Endothelial cell of umbilical vein (primary cell): ENCODE results near the gene GPHA2. TPM values are rescaled to one million over a fixed set of nuclear protein-coding genes. Genes with fewer than 3 reads are reported as not detected.

Experiments
- BruUV-seq: library from RNA; stranded (reverse); fragments of 400-500 nt; replicated peaks from 2 replicates; lab custom pipeline; 2021; lab: Mats Ljungman, UMichigan
- CTCF ChIA-PET: fragments of 300-600, 350-600 bp; sonication (Branson Sonifier 250); formaldehyde crosslinking; loops from one replicate; lab custom pipeline; 2021; ENCODE audit warnings: antibody characterized with exemption, inconsistent platforms; lab: Charles Lee
- POLR2A ChIA-PET: fragments of 300-600, 350-600 bp; sonication (Branson Sonifier 250); formaldehyde crosslinking; loops from one replicate; lab custom pipeline; 2021; ENCODE audit warnings: antibody characterized with exemption, inconsistent platforms; lab: Charles Lee
- DNase-seq: peaks from one replicate; pipeline ENCODE4 v3.0.0-alpha.2; 2011; ENCODE audit warnings: low read depth, low spot score
- FAIRE-seq: peaks from 2 replicates; lab custom pipeline; 2011; peaks lifted over from hg19 to GRCh38; lab: Jason Lieb, UNC
- H2AFZ ChIP-seq: 2 replicates; pipeline ENCODE4 v1.6.0; 2012; ENCODE audit warnings: low read depth, low read length, control low read depth, inconsistent platforms
- H3K27ac ChIP-seq: 2 replicates; pipeline ENCODE4 v1.5.1; 2011; ENCODE audit warnings: low read depth, mild to moderate bottlenecking, control low read depth, low read length, moderate library complexity; ENCODE audit not compliant: insufficient read depth
- H3K27me3 ChIP-seq, 2 experiments: 2 replicates each; pipeline versions ENCODE4 v1.6.0 to v1.6.1; 2011; ENCODE audit warnings: low read length in 2 of 2, mixed read lengths in 1 of 2; ENCODE audit not compliant: control insufficient read depth in 2 of 2, insufficient read depth in 2 of 2
- H3K36me3 ChIP-seq, 2 experiments: 2 replicates in 1 of 2; 3 replicates in 1 of 2; pipeline ENCODE4 v1.5.1; 2011; ENCODE audit warnings: low read length in 2 of 2, mild to moderate bottlenecking in 1 of 2, moderate library complexity in 1 of 2; ENCODE audit not compliant: control insufficient read depth in 2 of 2, insufficient read depth in 2 of 2; ENCODE audit errors: extremely low read depth in 1 of 2
- H3K4me1 ChIP-seq: 3 replicates; pipeline ENCODE4 v1.5.1; 2011; ENCODE audit warnings: mild to moderate bottlenecking, low read length; ENCODE audit not compliant: control insufficient read depth, insufficient read depth; ENCODE audit errors: extremely low read depth
- H3K4me2 ChIP-seq: 2 replicates; pipeline ENCODE4 v1.6.1; 2011; ENCODE audit warnings: low read length, control low read depth, mixed read lengths; ENCODE audit not compliant: insufficient read depth
- H3K4me3 ChIP-seq, 3 experiments: fragments of 200-600 bp in 1 of 3; sonication (generic), shearing (Covaris generic) in 1 of 3; replicated peaks in 1 of 3; 2 replicates each; pipeline ENCODE4 v1.5.1; 2011 to 2016; ENCODE audit warnings: control low read depth in 3 of 3, low read length in 3 of 3, mild to moderate bottlenecking in 2 of 3, inconsistent platforms in 1 of 3, low read depth in 1 of 3, moderate library complexity in 1 of 3; ENCODE audit not compliant: insufficient read depth in 1 of 3
- H3K79me2 ChIP-seq: 2 replicates; pipeline ENCODE4 v1.6.0; 2012; ENCODE audit warnings: low read length, inconsistent platforms; ENCODE audit not compliant: control insufficient read depth, insufficient read depth
- H3K9ac ChIP-seq: replicated peaks from 2 replicates; pipeline ENCODE3; 2011; ENCODE audit warnings: low read length, control low read depth; ENCODE audit not compliant: insufficient read depth; ENCODE audit errors: extremely low read depth
- H3K9me1 ChIP-seq: replicated peaks from 3 replicates; pipeline ENCODE4 v1.6.0; 2011; ENCODE audit warnings: mild to moderate bottlenecking, low read length; ENCODE audit not compliant: control insufficient read depth, insufficient read depth; ENCODE audit errors: extremely low read depth
- H3K9me3 ChIP-seq: replicated peaks from 2 replicates; pipeline ENCODE4 v1.5.1; 2012; ENCODE audit warnings: low read length, inconsistent platforms; ENCODE audit not compliant: control insufficient read depth, insufficient read depth
- H4K20me1 ChIP-seq: replicated peaks from 2 replicates; pipeline ENCODE3; 2011; ENCODE audit warnings: mild to moderate bottlenecking, low read length; ENCODE audit not compliant: control insufficient read depth, insufficient read depth; ENCODE audit errors: extremely low read depth
- EZH2 ChIP-seq: IDR thresholded peaks from 2 replicates; pipeline ENCODE4 v1.6.1; 2012; ENCODE audit warnings: borderline replicate concordance, low read depth, mild to moderate bottlenecking, moderate library complexity, low read length, inconsistent platforms; ENCODE audit not compliant: severe bottlenecking
- FOS ChIP-seq: IDR thresholded peaks from 2 replicates; pipeline ENCODE4 v1.6.1; 2011; ENCODE audit warnings: mild to moderate bottlenecking, low read length, moderate library complexity, borderline replicate concordance; ENCODE audit not compliant: insufficient read depth
- GATA2 ChIP-seq: IDR thresholded peaks from 2 replicates; pipeline ENCODE4 v1.7.0; 2011; ENCODE audit warnings: low read depth, mild to moderate bottlenecking, moderate library complexity, mixed read lengths, low read length; ENCODE audit not compliant: insufficient read length, insufficient read depth
- JUN ChIP-seq: IDR thresholded peaks from 2 replicates; pipeline ENCODE4 v1.6.1; 2011; ENCODE audit warnings: borderline replicate concordance, low read depth; ENCODE audit not compliant: insufficient read length, insufficient read depth
- MYC ChIP-seq: IDR thresholded peaks from one replicate; pipeline ENCODE4 v1.6.1; 2011; ENCODE audit warnings: mild to moderate bottlenecking, low read depth, low read length
- POLR2A ChIP-seq: IDR thresholded peaks from 2 replicates; pipeline ENCODE4 v1.6.1; 2012; ENCODE audit warnings: low read depth, mild to moderate bottlenecking, control low read depth, low read length
- POLR2AphosphoS5 ChIP-seq: IDR thresholded peaks from 2 replicates; pipeline ENCODE4 v1.6.1; 2012; ENCODE audit warnings: low read depth, mild to moderate bottlenecking, control low read depth, low read length, moderate library complexity; ENCODE audit not compliant: insufficient read depth
- dilution Hi-C: fragments of 300-500 bp; cut with MboI; formaldehyde crosslinking; loops from one replicate; pipeline ENCODE4 v1.15.0; 2019; ENCODE audit warnings: low sequenced_read_pairs; ENCODE audit not compliant: extremely low pct_ligation_motif_present
- intact Hi-C: fragments of 100-400 bp; cut with micrococcal nuclease; formaldehyde crosslinking; loops from one replicate; pipeline ENCODE4 v1.10.0; 2022
- polyA plus RNA-seq, 4 experiments: library from polyadenylated mRNA; depleted of rRNA in 3 of 4; stranded (reverse) in 3 of 4; unstranded in 1 of 4; fragments of >200 nt; gene quantifications; 2 replicates each; pipeline versions ENCODE4 v1.2.1 to v1.2.3, GENCODE V29; 2011 to 2012; ENCODE audit warnings: missing spikeins in 1 of 4
- total RNA-seq: library from RNA; stranded (reverse); gene quantifications from 2 replicates; pipeline ENCODE4 v1.2.3, GENCODE V29; 2021
- TF ChIP-seq, protein P1 (sequence below), 2 donors: IDR thresholded peaks; 1 replicate in 1 of 2; 2 replicates in 1 of 2; pipeline ENCODE4 v1.5.1; 2011; ENCODE audit warnings: low read length in 2 of 2, mild to moderate bottlenecking in 2 of 2, moderate library complexity in 2 of 2, control low read depth in 1 of 2, inconsistent platforms in 1 of 2, low read depth in 1 of 2; ENCODE audit not compliant: insufficient read depth in 1 of 2; ENCODE audit errors: extremely low read depth in 1 of 2
- TF ChIP-seq, protein P2 (sequence below): IDR thresholded peaks from 2 replicates; pipeline ENCODE4 v1.6.1; 2011; ENCODE audit not compliant: insufficient read depth, insufficient read length

The GPHA2 gene
- total and polyA plus RNA-seq, 2 donors (not counting 3 experiments of a cell fraction or from before 2014, with no cell fraction given), result not detected

DNA sequence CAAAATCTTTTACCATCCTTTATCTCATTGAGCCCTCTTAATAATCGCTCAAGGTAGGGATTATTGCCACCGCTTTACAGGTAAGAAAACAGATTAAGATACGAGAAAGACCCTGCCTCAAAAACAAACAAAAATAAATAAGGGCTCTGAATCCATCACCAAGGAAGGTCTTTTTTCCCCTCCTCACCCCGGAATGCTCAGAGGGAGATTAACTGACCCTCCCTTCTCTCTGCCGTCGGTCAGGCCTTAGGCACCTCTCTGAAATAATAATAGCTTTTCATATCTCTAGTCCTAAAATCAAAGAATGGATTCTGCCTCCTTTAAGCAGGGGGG is 18.1 kb downstream of the GPHA2 start:
- H3K9me3 ChIP-seq, result no peaks in the 10 kb centered on the region
- H3K27ac ChIP-seq, result peak overlapping the region; percentile 49
- peaks cover 0 to 13% of the 10 kb centered on the region in 2 experiments for H3K36me3 ChIP-seq
- H3K9me1 ChIP-seq, result no peaks in the 10 kb centered on the region
- H4K20me1 ChIP-seq, result no peaks in the 10 kb centered on the region
- CTCF ChIA-PET, result interaction anchor here (0.6 to 5.6 kb wide), 8 partner anchors 9 to 108 kb away, joined by 3 to 34 read pairs (median 4); partner anchors contain the start of genes ARL2 and BATF2
- dilution Hi-C loops, result no loop called here
- POLR2A ChIA-PET, result no interaction called here
- peak overlapping the region; percentile 85 for H2AFZ ChIP-seq
- FAIRE-seq (no peak), DNase-seq (no peak)
- H3K4me2 ChIP-seq, result peak overlapping the region; percentile 95
- peak overlapping the region; percentile 10 to 72 (median 29) for H3K4me3 ChIP-seq
- intact Hi-C loops, result loop anchor here (1.0 to 5.0 kb wide), 7 partner anchors 39 to 195 kb away; partner anchors contain the start of genes ARL2, BATF2, EHD1 and MAJIN
- no peak for TF ChIP-seq POLR2A
- TF ChIP-seq JUN, result no peak
- TF ChIP-seq, protein P1, sequence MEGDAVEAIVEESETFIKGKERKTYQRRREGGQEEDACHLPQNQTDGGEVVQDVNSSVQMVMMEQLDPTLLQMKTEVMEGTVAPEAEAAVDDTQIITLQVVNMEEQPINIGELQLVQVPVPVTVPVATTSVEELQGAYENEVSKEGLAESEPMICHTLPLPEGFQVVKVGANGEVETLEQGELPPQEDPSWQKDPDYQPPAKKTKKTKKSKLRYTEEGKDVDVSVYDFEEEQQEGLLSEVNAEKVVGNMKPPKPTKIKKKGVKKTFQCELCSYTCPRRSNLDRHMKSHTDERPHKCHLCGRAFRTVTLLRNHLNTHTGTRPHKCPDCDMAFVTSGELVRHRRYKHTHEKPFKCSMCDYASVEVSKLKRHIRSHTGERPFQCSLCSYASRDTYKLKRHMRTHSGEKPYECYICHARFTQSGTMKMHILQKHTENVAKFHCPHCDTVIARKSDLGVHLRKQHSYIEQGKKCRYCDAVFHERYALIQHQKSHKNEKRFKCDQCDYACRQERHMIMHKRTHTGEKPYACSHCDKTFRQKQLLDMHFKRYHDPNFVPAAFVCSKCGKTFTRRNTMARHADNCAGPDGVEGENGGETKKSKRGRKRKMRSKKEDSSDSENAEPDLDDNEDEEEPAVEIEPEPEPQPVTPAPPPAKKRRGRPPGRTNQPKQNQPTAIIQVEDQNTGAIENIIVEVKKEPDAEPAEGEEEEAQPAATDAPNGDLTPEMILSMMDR (IDR thresholded peaks at IDR 0.05; ENCODE audit: extremely low read depth in 1 of 2, insufficient read depth in 1 of 2, low read depth in 1 of 2, low read length in 2 of 2), result no peak
- TF ChIP-seq, protein P2, sequence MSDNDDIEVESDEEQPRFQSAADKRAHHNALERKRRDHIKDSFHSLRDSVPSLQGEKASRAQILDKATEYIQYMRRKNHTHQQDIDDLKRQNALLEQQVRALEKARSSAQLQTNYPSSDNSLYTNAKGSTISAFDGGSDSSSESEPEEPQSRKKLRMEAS, result no peak
- TF ChIP-seq POLR2AphosphoS5, result no peak
- TF ChIP-seq EZH2, result no peak
- TF ChIP-seq GATA2, result no peak
- no peak for TF ChIP-seq MYC
- TF ChIP-seq FOS, result no peak
- TSS peak; percentile 76 for BruUV-seq
- peak overlapping the region; percentile 66 for H3K9ac ChIP-seq
- peaks cover 11% of the 10 kb centered on the region for H3K4me1 ChIP-seq
- no peaks in the 10 kb centered on the region for H3K27me3 ChIP-seq
- peaks cover 7% of the 10 kb centered on the region for H3K79me2 ChIP-seq
